Bronchial epithelial cell (primary cell): ENCODE data around the gene UBR3. TPM values are rescaled to one million over a fixed set of nuclear protein-coding genes. Genes with fewer than 3 reads are reported as not detected.

ENCODE experiments used
- DNase-seq: peaks from one replicate; pipeline ENCODE4 v3.0.0-alpha.2; 2010; ENCODE audit warnings: low read depth
- FAIRE-seq: peaks from 2 replicates; lab custom pipeline; 2011; peaks lifted over from hg19 to GRCh38; lab: Jason Lieb, UNC
- H3K27me3 ChIP-seq: 2 replicates; pipeline ENCODE4 v1.5.1; 2011; ENCODE audit warnings: low read length; ENCODE audit not compliant: control insufficient read depth, insufficient read depth
- H3K36me3 ChIP-seq: 2 replicates; pipeline ENCODE4 v1.5.1; 2011; ENCODE audit warnings: low read length; ENCODE audit not compliant: control insufficient read depth, insufficient read depth
- H3K4me3 ChIP-seq: 2 replicates; pipeline ENCODE4 v1.5.1; 2011; ENCODE audit warnings: mild to moderate bottlenecking, low read depth, low read length, control low read depth
- total RNA-seq: library from RNA; depleted of rRNA; stranded (reverse); fragments of >200 nt; gene quantifications from 2 replicates; pipeline ENCODE4 v1.2.1, GENCODE V29; 2014
- TF ChIP-seq, protein P1 (sequence below): IDR thresholded peaks from 2 replicates; pipeline ENCODE4 v1.5.1; 2011; ENCODE audit warnings: mild to moderate bottlenecking, moderate library complexity, low read length, control low read depth, inconsistent platforms; ENCODE audit not compliant: insufficient read depth, severe bottlenecking

Gene UBR3
- total RNA-seq, 1 donor from 2014 or later = 18.4 TPM

DNA sequence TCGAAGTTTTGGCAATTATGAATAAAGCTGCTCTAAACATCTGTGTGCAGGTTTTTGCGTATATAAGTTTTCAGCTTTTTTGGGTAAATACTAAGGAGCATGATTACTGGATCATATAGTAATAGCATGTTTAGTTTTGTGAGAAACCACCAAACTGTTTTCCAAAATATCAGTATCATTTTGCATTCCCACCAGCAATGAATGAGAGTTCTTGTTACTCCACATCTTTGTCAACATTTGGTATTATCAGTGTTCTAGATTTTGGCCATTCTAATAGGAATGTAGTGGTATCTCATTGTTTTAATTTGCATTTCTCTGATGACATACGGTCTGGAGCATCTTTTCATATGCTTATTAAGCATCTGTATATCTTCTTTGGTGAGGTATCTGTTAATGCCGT, 207.3 kb downstream of the UBR3 start:
- TF ChIP-seq, protein P1, sequence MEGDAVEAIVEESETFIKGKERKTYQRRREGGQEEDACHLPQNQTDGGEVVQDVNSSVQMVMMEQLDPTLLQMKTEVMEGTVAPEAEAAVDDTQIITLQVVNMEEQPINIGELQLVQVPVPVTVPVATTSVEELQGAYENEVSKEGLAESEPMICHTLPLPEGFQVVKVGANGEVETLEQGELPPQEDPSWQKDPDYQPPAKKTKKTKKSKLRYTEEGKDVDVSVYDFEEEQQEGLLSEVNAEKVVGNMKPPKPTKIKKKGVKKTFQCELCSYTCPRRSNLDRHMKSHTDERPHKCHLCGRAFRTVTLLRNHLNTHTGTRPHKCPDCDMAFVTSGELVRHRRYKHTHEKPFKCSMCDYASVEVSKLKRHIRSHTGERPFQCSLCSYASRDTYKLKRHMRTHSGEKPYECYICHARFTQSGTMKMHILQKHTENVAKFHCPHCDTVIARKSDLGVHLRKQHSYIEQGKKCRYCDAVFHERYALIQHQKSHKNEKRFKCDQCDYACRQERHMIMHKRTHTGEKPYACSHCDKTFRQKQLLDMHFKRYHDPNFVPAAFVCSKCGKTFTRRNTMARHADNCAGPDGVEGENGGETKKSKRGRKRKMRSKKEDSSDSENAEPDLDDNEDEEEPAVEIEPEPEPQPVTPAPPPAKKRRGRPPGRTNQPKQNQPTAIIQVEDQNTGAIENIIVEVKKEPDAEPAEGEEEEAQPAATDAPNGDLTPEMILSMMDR = no peak
- Histone ChIP-seq H3K36me3 (no peaks in the 10 kb centered on the region), H3K27me3 (no peaks in the 10 kb centered on the region), H3K4me3 (no peak overlapping the region)
- DNase-seq (no peak), FAIRE-seq (no peak)

DNA sequence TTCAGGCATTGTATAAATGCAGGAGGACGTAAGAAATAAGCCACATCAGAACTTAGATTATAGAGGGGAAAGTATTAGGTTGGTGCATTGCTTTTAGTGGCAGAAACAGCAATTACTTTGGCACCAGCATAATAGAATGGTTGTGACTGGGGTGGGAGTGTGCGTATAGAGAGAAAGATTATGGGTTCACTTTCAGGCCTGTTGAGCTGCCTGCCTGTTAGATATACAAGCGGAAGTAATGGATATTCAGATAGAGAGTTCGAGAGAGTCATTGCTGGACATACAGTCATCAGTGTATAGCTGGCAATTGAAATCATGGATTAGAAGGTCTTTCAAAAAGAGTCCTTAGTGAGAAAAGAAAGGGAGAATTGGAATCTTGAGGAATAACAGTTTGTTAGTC, 211.5 kb downstream of the UBR3 start:
- FAIRE-seq (no peak), DNase-seq (no peak)
- Histone ChIP-seq H3K36me3 (no peaks in the 10 kb centered on the region), H3K4me3 (no peak overlapping the region), H3K27me3 (no peaks in the 10 kb centered on the region)
- TF ChIP-seq, protein P1 = no peak

DNA sequence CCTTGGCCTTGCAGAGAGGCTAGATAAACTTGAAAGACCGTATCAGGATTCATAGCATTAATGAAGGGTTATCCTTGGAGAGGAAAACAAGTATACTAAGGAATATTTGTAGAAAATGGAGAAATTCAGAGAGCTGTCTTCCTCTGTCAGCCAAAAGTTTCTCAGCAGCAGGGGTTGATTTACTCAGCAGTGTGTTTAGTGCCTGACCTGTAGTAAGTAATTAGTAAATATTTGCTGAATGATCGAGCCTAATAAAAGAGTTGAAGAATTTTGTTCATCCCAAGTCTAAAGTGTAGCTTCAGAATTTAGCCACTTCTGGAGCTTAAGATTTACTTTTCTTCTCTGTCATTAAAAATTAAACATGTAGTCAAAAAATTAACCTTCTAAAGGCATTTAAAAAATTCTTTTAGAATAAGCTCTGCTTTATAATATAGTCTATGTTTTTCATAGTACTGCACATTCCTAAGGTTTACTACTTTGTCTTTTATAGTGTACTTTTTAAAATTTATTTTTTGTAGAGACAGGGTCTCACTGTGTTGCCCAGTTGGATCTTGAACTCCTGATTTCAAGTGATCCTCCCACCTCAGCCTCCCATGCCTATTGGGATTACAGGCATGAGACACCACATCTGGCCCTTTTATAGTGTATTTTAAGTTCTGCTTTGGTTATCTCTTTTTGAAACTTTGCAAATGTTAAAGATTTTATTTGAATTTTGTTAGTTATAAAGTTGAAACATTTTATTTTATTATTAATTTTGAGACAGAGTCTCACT, 212.3 kb downstream of the UBR3 start:
- DNase-seq (no peak), FAIRE-seq (no peak)
- no peak overlapping the region for H3K4me3 ChIP-seq
- TF ChIP-seq, protein P1 = no peak
- no peaks in the 10 kb centered on the region for H3K36me3 ChIP-seq
- H3K27me3 ChIP-seq = no peaks in the 10 kb centered on the region

DNA sequence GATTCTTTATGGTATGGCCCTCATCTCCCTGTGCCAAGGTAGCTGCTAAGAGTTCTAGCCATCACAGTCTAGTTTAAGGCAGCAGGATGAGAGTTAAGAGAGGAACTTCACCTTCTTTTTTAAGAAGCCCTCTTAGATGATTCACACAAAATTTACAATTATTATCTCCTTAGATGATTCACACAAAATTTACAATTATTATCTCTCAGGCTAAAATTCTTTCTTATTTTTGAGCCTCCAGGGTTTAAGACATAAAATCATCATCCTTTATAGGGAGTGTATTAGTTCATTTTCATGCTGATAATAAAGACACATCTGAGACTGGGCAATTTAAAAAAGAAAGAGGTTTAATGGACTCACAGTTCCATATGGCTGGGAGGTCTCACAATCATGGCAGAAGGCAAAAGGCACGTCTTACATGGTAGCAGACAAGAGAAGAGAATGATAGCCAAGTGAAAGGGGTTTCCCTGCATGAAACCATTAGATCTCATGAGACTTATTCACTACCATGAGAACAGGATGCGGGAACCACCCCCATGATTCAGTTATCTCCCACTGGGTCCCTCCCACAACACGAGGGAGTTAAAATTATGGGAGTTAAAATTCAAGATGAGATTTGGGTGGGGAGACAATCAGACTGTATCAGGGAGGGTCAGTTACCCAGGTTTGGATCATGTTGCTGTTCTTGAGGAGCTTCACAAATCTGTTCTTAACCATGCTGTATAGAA, 217.7 kb downstream of the UBR3 start:
- TF ChIP-seq, protein P1 = no peak
- Histone ChIP-seq H3K36me3 (no peaks in the 10 kb centered on the region), H3K27me3 (no peaks in the 10 kb centered on the region), H3K4me3 (no peak overlapping the region)
- DNase-seq = no peak
- FAIRE-seq = no peak

DNA sequence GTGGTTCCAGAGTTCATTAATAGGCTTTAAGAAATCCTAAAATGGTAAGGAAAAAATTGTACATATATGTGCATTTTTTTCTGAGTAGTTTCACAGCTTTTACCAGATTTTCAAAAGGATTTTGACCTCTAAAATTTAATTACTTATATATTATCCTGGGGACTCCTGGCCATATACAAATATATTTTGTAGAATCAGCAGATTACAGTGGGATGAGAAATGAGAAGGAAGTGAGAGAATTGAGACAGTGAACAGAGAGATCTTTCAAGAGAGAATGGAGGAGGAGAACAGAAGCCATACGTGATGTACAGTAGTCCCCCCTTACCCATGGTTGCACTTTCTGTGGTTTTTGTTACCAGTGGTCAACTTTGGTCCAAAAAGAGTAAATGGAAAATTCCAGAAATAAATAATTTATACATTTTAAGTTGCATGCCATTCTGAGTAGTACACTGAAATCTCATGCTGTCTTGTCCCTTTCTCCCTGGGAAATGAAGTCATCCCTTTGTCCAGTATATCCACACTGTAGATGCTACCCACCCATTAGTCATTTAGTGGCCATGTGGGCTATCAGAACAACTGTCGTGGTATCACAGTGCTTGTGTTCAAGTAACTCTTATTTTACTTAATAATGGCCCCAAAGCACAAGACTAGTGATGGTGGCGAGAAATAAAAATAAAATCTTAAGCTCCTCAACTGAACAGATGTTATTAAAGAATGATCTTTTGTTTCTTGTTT, 220.2 kb downstream of the UBR3 start:
- no peaks in the 10 kb centered on the region for H3K27me3 ChIP-seq
- TF ChIP-seq, protein P1 = no peak
- no peak for FAIRE-seq
- H3K36me3 ChIP-seq = no peaks in the 10 kb centered on the region
- DNase-seq = no peak
- H3K4me3 ChIP-seq = no peak overlapping the region
